ENCODE data around the gene GPR137. TPM values are rescaled to one million over a fixed set of nuclear protein-coding genes. Genes with fewer than 3 reads are reported as not detected.
A peak's percentile ranks its signal among the peaks of the same experiment; 100 is the strongest.

GPR137 gene
- total and polyA plus RNA-seq, 10 of the 15 experiments (the other 5 are each of a cell fraction or from before 2014, with no cell fraction given) = 0.37 to 29.2 (median 13.8) TPM

DNA sequence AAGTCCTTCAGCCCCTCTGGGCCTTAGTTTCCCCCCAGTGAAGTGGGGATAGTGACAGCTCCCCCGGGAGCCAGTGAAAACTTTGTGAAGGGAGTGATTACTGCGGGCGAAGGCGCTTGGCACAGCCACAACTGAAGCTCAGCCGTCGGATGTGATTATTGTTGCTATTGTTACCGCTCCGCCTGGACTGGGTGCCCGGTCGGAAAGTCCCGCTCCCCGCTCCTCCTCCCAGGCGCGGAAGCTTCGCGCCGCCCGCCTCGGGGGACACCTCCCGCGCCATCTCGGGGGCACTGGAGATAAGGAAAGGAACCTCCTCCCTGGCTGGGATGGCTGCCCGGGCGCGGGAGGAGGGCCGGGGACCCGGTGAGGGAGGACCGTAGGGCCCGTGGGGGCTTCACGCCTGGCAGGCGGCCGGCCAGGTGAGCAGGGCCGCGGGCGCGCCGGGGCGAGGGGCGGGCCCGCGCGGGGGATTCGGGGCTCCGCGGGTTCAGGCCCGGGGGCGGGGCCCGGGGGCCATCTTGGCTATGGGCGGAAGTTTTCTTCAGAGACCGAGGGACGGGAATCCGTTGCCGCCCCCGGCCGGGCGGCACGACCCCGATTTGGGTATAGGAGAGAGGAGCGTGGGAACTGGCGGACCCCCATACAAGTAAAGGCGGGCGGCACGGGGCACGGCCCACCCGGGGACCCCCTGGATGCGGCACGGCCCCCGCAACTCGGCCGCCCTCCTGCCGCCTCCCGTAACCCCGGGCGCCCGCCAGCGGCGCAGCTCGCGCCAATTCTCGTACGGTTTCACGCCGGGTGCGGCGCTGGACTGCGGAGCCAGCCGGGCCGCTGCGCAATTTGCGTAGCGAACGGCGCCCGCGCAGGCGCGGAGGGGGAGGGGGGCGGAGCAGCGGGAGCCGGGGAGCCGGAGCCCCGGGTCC, at the start of gene GPR137 (continued):
- TF ChIP-seq PRDM15 (CRISPR knock-in tag; IDR thresholded peaks at IDR 0.05) (no peak), NR2C2 (IDR thresholded peaks at IDR 0.05; ENCODE audit: borderline replicate concordance, control insufficient read depth, insufficient read length, low read depth) (no peak), POLR2AphosphoS5 (IDR thresholded peaks at IDR 0.05; ENCODE audit: low read length) (peak; percentile 37; the same call in 1 of the 2 replicates), FOXK2 (IDR thresholded peaks at IDR 0.05) (no peak), REST (IDR thresholded peaks at IDR 0.05; ENCODE audit: low read depth, low read length) (no peak), MEF2B (IDR thresholded peaks at IDR 0.05; ENCODE audit: partially characterized antibody, poor library complexity, severe bottlenecking) (peak; percentile 50), TCF12 (IDR thresholded peaks at IDR 0.05; ENCODE audit: low read depth, low read length) (0 out of 2 replicates have a peak, but pooled peaks have one; percentile 13), POLR2A (IDR thresholded peaks at IDR 0.05; ENCODE audit: low read depth, low read length) (peak; percentile 63), TAF1 (IDR thresholded peaks at IDR 0.05; ENCODE audit: borderline replicate concordance, low read depth, low read length) (no peak), NR2C1 (IDR thresholded peaks at IDR 0.05) (peak; percentile 91), BRCA1 (IDR thresholded peaks at IDR 0.05; ENCODE audit: low read depth, low read length) (no peak), NFIC (IDR thresholded peaks at IDR 0.05; ENCODE audit: low read depth, low read length) (no peak), E2F4 (IDR thresholded peaks at IDR 0.05; ENCODE audit: low read depth, low read length) (no peak), MYB (IDR thresholded peaks at IDR 0.05; ENCODE audit: borderline replicate concordance, low read depth, low read length) (no peak), GATAD2B (conservative IDR thresholded peaks at IDR 0.05; ENCODE audit: low read depth) (peak; percentile 94), CHD1 (IDR thresholded peaks at IDR 0.05; ENCODE audit: low read depth, low read length) (no peak), SMAD1 (IDR thresholded peaks at IDR 0.05; ENCODE audit: low read depth, partially characterized antibody) (peak; percentile 41)
- TF ChIP-seq, protein P1, sequence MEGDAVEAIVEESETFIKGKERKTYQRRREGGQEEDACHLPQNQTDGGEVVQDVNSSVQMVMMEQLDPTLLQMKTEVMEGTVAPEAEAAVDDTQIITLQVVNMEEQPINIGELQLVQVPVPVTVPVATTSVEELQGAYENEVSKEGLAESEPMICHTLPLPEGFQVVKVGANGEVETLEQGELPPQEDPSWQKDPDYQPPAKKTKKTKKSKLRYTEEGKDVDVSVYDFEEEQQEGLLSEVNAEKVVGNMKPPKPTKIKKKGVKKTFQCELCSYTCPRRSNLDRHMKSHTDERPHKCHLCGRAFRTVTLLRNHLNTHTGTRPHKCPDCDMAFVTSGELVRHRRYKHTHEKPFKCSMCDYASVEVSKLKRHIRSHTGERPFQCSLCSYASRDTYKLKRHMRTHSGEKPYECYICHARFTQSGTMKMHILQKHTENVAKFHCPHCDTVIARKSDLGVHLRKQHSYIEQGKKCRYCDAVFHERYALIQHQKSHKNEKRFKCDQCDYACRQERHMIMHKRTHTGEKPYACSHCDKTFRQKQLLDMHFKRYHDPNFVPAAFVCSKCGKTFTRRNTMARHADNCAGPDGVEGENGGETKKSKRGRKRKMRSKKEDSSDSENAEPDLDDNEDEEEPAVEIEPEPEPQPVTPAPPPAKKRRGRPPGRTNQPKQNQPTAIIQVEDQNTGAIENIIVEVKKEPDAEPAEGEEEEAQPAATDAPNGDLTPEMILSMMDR (IDR thresholded peaks at IDR 0.05 in 2 of 3, conservative IDR thresholded peaks at IDR 0.05 in 1 of 3; ENCODE audit: control insufficient read depth in 2 of 3, extremely low read depth in 1 of 3, insufficient read depth in 1 of 3, low read depth in 3 of 3, low read length in 3 of 3) = no peak
